HEK293T (cell line): ENCODE measurements around the gene LRTM1.

ENCODE experiments used
- BHLHE40 ChIP-seq: fragments of 450-650 bp; IDR thresholded peaks from 2 replicates; pipeline ENCODE4 v1.6.1; 2016; ENCODE audit warnings: mild to moderate bottlenecking, moderate library complexity, borderline replicate concordance
- NFRKB ChIP-seq: fragments of 450-650 bp; IDR thresholded peaks from 2 replicates; pipeline ENCODE4 v1.6.1; 2016; ENCODE audit warnings: mild to moderate bottlenecking, moderate library complexity

DNA sequence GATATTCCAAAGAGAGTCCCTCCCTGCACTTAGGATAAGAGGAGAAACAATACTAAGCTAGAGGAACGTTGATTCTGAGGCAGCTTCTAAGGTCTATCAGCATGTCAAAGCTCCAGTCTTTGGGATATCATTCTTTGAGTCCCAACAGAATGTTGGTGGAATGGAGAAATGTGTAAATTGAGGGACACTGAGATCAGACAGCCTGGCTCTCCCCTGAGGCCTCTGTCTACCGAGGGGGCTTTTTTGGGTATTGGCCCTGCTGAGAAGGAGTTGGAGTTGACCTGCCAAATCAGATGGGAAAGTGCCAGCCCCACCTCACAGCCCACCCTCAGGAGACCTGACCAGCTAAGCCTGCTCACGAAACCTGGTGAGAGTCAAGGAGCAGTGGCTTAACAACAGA lies 27.6 kb upstream of the LRTM1 start:
- TF ChIP-seq NFRKB, result no peak
- TF ChIP-seq BHLHE40, result no peak
